Left ventricle myocardium inferior (tissue), 1 donor: ENCODE data around the gene TCEAL4. TPM values are rescaled to one million over a fixed set of nuclear protein-coding genes. Genes with fewer than 3 reads are reported as not detected.

ENCODE experiments used
- DNase-seq: peaks from one replicate; pipeline ENCODE4 v3.0.0-alpha.2; 2020
- H3K27ac ChIP-seq: fragments of 200-600 bp; replicated peaks from 2 replicates; pipeline ENCODE4 v1.8.0; 2021
- H3K27me3 ChIP-seq: fragments of 200-600 bp; 2 replicates; pipeline ENCODE4 v1.8.0; 2021; ENCODE audit warnings: low read depth
- H3K36me3 ChIP-seq: fragments of 200-600 bp; 2 replicates; pipeline ENCODE4 v1.8.0; 2021
- H3K4me1 ChIP-seq: fragments of 200-600 bp; 2 replicates; pipeline ENCODE4 v1.8.0; 2021
- H3K4me3 ChIP-seq: fragments of 200-600 bp; 2 replicates; pipeline ENCODE4 v1.8.0; 2021; ENCODE audit warnings: mild to moderate bottlenecking, moderate library complexity
- H3K9me3 ChIP-seq: fragments of 200-600 bp; replicated peaks from 2 replicates; pipeline ENCODE4 v1.8.0; 2021
- CTCF ChIP-seq: fragments of 200-600 bp; IDR thresholded peaks from 2 replicates; pipeline ENCODE4 v1.8.0; 2021; ENCODE audit warnings: antibody characterized with exemption, mild to moderate bottlenecking, borderline replicate concordance
- intact Hi-C: fragments of 100-400 bp; cut with micrococcal nuclease; formaldehyde crosslinking; loops from one replicate; pipeline ENCODE4 v1.11.0; 2022
- total RNA-seq: library from RNA; stranded (reverse); fragmentation: NEBNext Ultra II Directional; extraction: Animal tissue kit (Norgen Biotek cat#: 25700); gene quantifications from one replicate; pipeline ENCODE4 v1.2.1, GENCODE V29; 2021
- donor health status: DM: no; HTN: yes; CAD: no; lungs with severe emphysema.

Gene TCEAL4
- total RNA-seq, 1 donor from 2014 or later = 60.4 TPM

- no peak for TF ChIP-seq CTCF
- H3K4me3 ChIP-seq = no peak overlapping the region
- intact Hi-C loops = no loop called here
These were observed 45.8 kb downstream of the TCEAL4 start for GRCh38 chrX:103631145-103631544.

GRCh38 chrX:103635436-103635835 is 50.1 kb downstream of the TCEAL4 start:
- Histone ChIP-seq H3K4me3 (no peak overlapping the region), H3K9me3 (no peaks in the 10 kb centered on the region), H3K4me1 (peaks cover under 1% of the 10 kb centered on the region), H3K27me3 (no peaks in the 10 kb centered on the region), H3K27ac (no peak overlapping the region), H3K36me3 (no peaks in the 10 kb centered on the region)
- intact Hi-C loops = no loop called here
- DNase-seq = no peak
- no peak for TF ChIP-seq CTCF

More at GRCh38 chrX:103631145-103631544, 45.8 kb downstream of the TCEAL4 start:
- Histone ChIP-seq H3K27ac (no peak overlapping the region), H3K36me3 (no peaks in the 10 kb centered on the region), H3K4me1 (peaks cover 28% of the 10 kb centered on the region), H3K27me3 (no peaks in the 10 kb centered on the region), H3K9me3 (no peaks in the 10 kb centered on the region)
- no peak for DNase-seq

Other genes with a start within 250 kb of the TCEAL4 start
- gene TCEAL9, start 229.0 kb upstream of the TCEAL4 start, total RNA-seq = 23.7 TPM
- 161 TPM for gene BEX3, start 209.0 kb upstream of the TCEAL4 start, total RNA-seq
- not detected for gene RAB40A, start 66.0 kb upstream of the TCEAL4 start, total RNA-seq
- gene TCEAL3, start 22.4 kb downstream of the TCEAL4 start, total RNA-seq = 18.2 TPM
- 22.9 TPM for gene TCEAL1, start 43.5 kb downstream of the TCEAL4 start, total RNA-seq
- gene MORF4L2, start 101.2 kb downstream of the TCEAL4 start, total RNA-seq = 156 TPM
- gene TMEM31, start 125.4 kb downstream of the TCEAL4 start, total RNA-seq = not detected
- 7.0 TPM for gene PLP1, start 191.3 kb downstream of the TCEAL4 start, total RNA-seq
- gene RAB9B, start 246.7 kb downstream of the TCEAL4 start, total RNA-seq = 29.3 TPM